CD4-positive, alpha-beta T cell treated with Interleukin-12 subunit alpha and Interleukin-12 subunit beta, for 1 hour (primary cell): ENCODE measurements around the gene FER.
"Not testable (repeated sequence)": the region's sequence is repeated elsewhere in the genome, so short reads cannot be mapped to it uniquely, and the experiment has no call there.

Experiments
- DNase-seq: peaks from one replicate; pipeline ENCODE4 v3.0.0-alpha.2; 2020

Gene FER

GRCh38 chr5:108989761-108990392 lies 242.2 kb downstream of the FER start:
- DNase-seq, result no peak

- not testable (repeated sequence) for DNase-seq
These were observed 244.8 kb downstream of the FER start for GRCh38 chr5:108992396-108993085.

GRCh38 chr5:108993440-108993839 lies 245.7 kb downstream of the FER start:
- not testable (repeated sequence) for DNase-seq

- no peak for DNase-seq
These were observed 250.0 kb downstream of the FER start for GRCh38 chr5:108997720-108998119.

GRCh38 chr5:108998216-108998615 lies 250.5 kb downstream of the FER start:
- no peak for DNase-seq

GRCh38 chr5:109003928-109004327 lies 256.2 kb downstream of the FER start:
- no peak for DNase-seq

- no peak for DNase-seq
These were observed 257.8 kb downstream of the FER start for GRCh38 chr5:109005297-109006009.

GRCh38 chr5:109006129-109006528 lies 258.4 kb downstream of the FER start:
- no peak for DNase-seq

- DNase-seq, result no peak
These were observed 268.6 kb downstream of the FER start for GRCh38 chr5:109016300-109016699.

- DNase-seq, result no peak
These were observed 274.4 kb downstream of the FER start for GRCh38 chr5:109022056-109022455.

- not testable (repeated sequence) for DNase-seq
These were observed 278.0 kb downstream of the FER start for GRCh38 chr5:109025729-109026128.

GRCh38 chr5:109027983-109028607 lies 280.4 kb downstream of the FER start:
- DNase-seq, result no peak

- DNase-seq, result no peak
These were observed 281.1 kb downstream of the FER start for GRCh38 chr5:109028608-109029299.

- no peak for DNase-seq
These were observed 282.1 kb downstream of the FER start for GRCh38 chr5:109029847-109030246.

- DNase-seq, result no peak
These were observed 282.9 kb downstream of the FER start for GRCh38 chr5:109030360-109031143.

- no peak for DNase-seq
These were observed 286.6 kb downstream of the FER start for GRCh38 chr5:109034306-109034705.

- DNase-seq, result no peak
These were observed 287.7 kb downstream of the FER start for GRCh38 chr5:109035436-109035835.

GRCh38 chr5:109038209-109038840 lies 290.6 kb downstream of the FER start:
- DNase-seq, result no peak

GRCh38 chr5:109041317-109041716 lies 293.6 kb downstream of the FER start:
- DNase-seq, result no peak

- DNase-seq, result no peak
These were observed 298.0 kb downstream of the FER start for GRCh38 chr5:109045710-109046109.

- DNase-seq, result no peak
These were observed 301.9 kb downstream of the FER start for GRCh38 chr5:109049565-109049964.

- DNase-seq, result not testable (repeated sequence)
These were observed 302.6 kb downstream of the FER start for GRCh38 chr5:109050321-109050720.
